C1 segment of cervical spinal cord (tissue), 14 donors: ENCODE measurements around the gene PRDX1.
"Not testable (repeated sequence)": the region's sequence is repeated elsewhere in the genome, so short reads cannot be mapped to it uniquely, and the experiment has no call there.

Experiments
- DNase-seq, 14 donors: peaks; one replicate each; lab custom pipeline; 2025; lab: John Stamatoyannopoulos, UW

Gene PRDX1

GRCh38 chr1:45535988-45536766 is 14.5 kb upstream of the PRDX1 start:
- DNase-seq, result no peak

GRCh38 chr1:45531873-45532272 is 10.2 kb upstream of the PRDX1 start:
- DNase-seq, result no peak

GRCh38 chr1:45530632-45531135 is 9.0 kb upstream of the PRDX1 start:
- DNase-seq, result no peak

GRCh38 chr1:45526135-45526644 is 4.5 kb upstream of the PRDX1 start:
- no peak for DNase-seq

- not testable (repeated sequence) for DNase-seq
Measured at GRCh38 chr1:45523975-45524374, 2.3 kb upstream of the PRDX1 start.

GRCh38 chr1:45523516-45523915 is 1.8 kb upstream of the PRDX1 start:
- DNase-seq, result not testable (repeated sequence)

- DNase-seq, result no peak
Measured at GRCh38 chr1:45522324-45523104, 830 bp upstream of the PRDX1 start.

GRCh38 chr1:45519774-45520173 is 1.9 kb downstream of the PRDX1 start:
- not testable (repeated sequence) for DNase-seq

GRCh38 chr1:45518910-45519309 is 2.8 kb downstream of the PRDX1 start:
- peak in 1 of 14 donors; percentile 83 for DNase-seq

GRCh38 chr1:45518366-45518765 is 3.3 kb downstream of the PRDX1 start:
- not testable (repeated sequence) for DNase-seq

- no peak for DNase-seq
Measured at GRCh38 chr1:45516465-45516864, 5.2 kb downstream of the PRDX1 start.

- DNase-seq, result no peak
Measured at GRCh38 chr1:45516036-45516435, 5.6 kb downstream of the PRDX1 start.

- not testable (repeated sequence) for DNase-seq
Measured at GRCh38 chr1:45513532-45514260, 8.0 kb downstream of the PRDX1 start.

- peak in 9 of 14 donors; percentile 13 to 40 (median 26) for DNase-seq
Measured at GRCh38 chr1:45512641-45513054, 9.0 kb downstream of the PRDX1 start.

- DNase-seq, result peak in 6 of 14 donors; percentile 8 to 36 (median 26)
Measured at GRCh38 chr1:45510972-45511527, 10.6 kb downstream of the PRDX1 start.

- no peak for DNase-seq
Measured at GRCh38 chr1:45510036-45510971, 11.4 kb downstream of the PRDX1 start.

- no peak for DNase-seq
Measured at GRCh38 chr1:45508295-45509151, 13.2 kb downstream of the PRDX1 start.

GRCh38 chr1:45507893-45508292 is 13.8 kb downstream of the PRDX1 start:
- no peak for DNase-seq

GRCh38 chr1:45507195-45507594 is 14.5 kb downstream of the PRDX1 start:
- no peak for DNase-seq
